PFSK-1 (cell line): Measurements from ENCODE around the gene USP20.

Source experiments
- FOXP2 ChIP-seq: optimal IDR thresholded peaks from 2 replicates; pipeline ENCODE3; 2011; ENCODE audit warnings: borderline replicate concordance, control low read depth, inconsistent platforms; ENCODE audit not compliant: insufficient read depth; ENCODE audit errors: extremely low read length, extremely low read depth
- POLR2AphosphoS5 ChIP-seq: IDR thresholded peaks from 2 replicates; pipeline ENCODE4 v1.6.1; 2012; ENCODE audit warnings: low read depth, mild to moderate bottlenecking, control low read depth, low read length, moderate library complexity
- REST ChIP-seq, 2 experiments: IDR thresholded peaks; 2 replicates each; pipeline versions ENCODE4 v1.6.1 to v1.8.0; 2011 to 2012; ENCODE audit warnings: low read depth in 2 of 2, low read length in 2 of 2, control low read depth in 1 of 2, inconsistent platforms in 1 of 2, mild to moderate bottlenecking in 1 of 2, moderate library complexity in 1 of 2; ENCODE audit not compliant: insufficient read depth in 1 of 2
- SIN3A ChIP-seq: IDR thresholded peaks from 2 replicates; pipeline ENCODE4 v1.6.1; 2012; ENCODE audit warnings: mild to moderate bottlenecking, low read length, moderate library complexity, borderline replicate concordance; ENCODE audit not compliant: insufficient read depth
- TAF1 ChIP-seq: IDR thresholded peaks from 2 replicates; pipeline ENCODE4 v1.6.1; 2012; ENCODE audit warnings: low read length, control low read depth, borderline replicate concordance; ENCODE audit not compliant: insufficient read depth

- TF ChIP-seq TAF1 (no peak), POLR2AphosphoS5 (no peak), SIN3A (no peak), REST (IDR thresholded peaks at IDR 0.05; ENCODE audit: insufficient read depth in 1 of 2, low read depth in 2 of 2, low read length in 2 of 2) (no peak), FOXP2 (no peak)
Measured at GRCh38 chr9:129845373-129845772, 10.1 kb downstream of the USP20 start.
